NCI-H2107 (cell line): ENCODE measurements around the gene ASS1.

Experiments used
- DNase-seq: peaks from one replicate; lab custom pipeline; 2025; lab: John Stamatoyannopoulos, UW

ASS1 gene

GRCh38 chr9:130498298-130498917 lies 53.6 kb downstream of the ASS1 start:
- DNase-seq, result no peak

- DNase-seq, result no peak
Observed at GRCh38 chr9:130498918-130499698, 54.3 kb downstream of the ASS1 start.

- no peak for DNase-seq
Observed at GRCh38 chr9:130499804-130500263, 55.1 kb downstream of the ASS1 start.

GRCh38 chr9:130500340-130501180 lies 55.8 kb downstream of the ASS1 start:
- no peak for DNase-seq

GRCh38 chr9:130501639-130502038 lies 56.9 kb downstream of the ASS1 start:
- no peak for DNase-seq

GRCh38 chr9:130508218-130508617 lies 63.5 kb downstream of the ASS1 start:
- DNase-seq, result no peak

GRCh38 chr9:130512199-130512598 lies 67.4 kb downstream of the ASS1 start:
- no peak for DNase-seq

GRCh38 chr9:130513078-130513477 lies 68.3 kb downstream of the ASS1 start:
- no peak for DNase-seq

- DNase-seq, result no peak
Observed at GRCh38 chr9:130518233-130518632, 73.5 kb downstream of the ASS1 start.

- no peak for DNase-seq
Observed at GRCh38 chr9:130518943-130519799, 74.4 kb downstream of the ASS1 start.

GRCh38 chr9:130519927-130520326 lies 75.2 kb downstream of the ASS1 start:
- no peak for DNase-seq

- no peak for DNase-seq
Observed at GRCh38 chr9:130521715-130522114, 77.0 kb downstream of the ASS1 start.

- DNase-seq, result no peak
Observed at GRCh38 chr9:130522233-130522808, 77.6 kb downstream of the ASS1 start.

GRCh38 chr9:130523921-130524320 lies 79.2 kb downstream of the ASS1 start:
- DNase-seq, result no peak

- DNase-seq, result no peak
Observed at GRCh38 chr9:130526193-130526853, 81.6 kb downstream of the ASS1 start.

GRCh38 chr9:130526854-130527650 lies 82.3 kb downstream of the ASS1 start:
- DNase-seq, result no peak

GRCh38 chr9:130527651-130528310 lies 83.0 kb downstream of the ASS1 start:
- no peak for DNase-seq

- no peak for DNase-seq
Observed at GRCh38 chr9:130528674-130529073, 83.9 kb downstream of the ASS1 start.

- DNase-seq, result no peak
Observed at GRCh38 chr9:130530938-130531337, 86.2 kb downstream of the ASS1 start.
